ENCODE measurements around the gene TNRC18. TPM values are rescaled to one million over a fixed set of nuclear protein-coding genes. Genes with fewer than 3 reads are reported as not detected.

Gene TNRC18
- polyA plus RNA-seq, 1 of the 3 experiments (the other 2 are of a cell fraction) = 34.4 TPM

- Histone ChIP-seq H3K4me1 (ENCODE audit: control insufficient read depth in 1 of 2, insufficient read depth in 2 of 2, low read depth in 1 of 2, low read length in 1 of 2) (no peaks in the 10 kb centered on the region; a peak in 1 of 4 replicates), H3K36me3 (replicated peaks in 1 of 2; ENCODE audit: control insufficient read depth in 1 of 2, insufficient read depth in 2 of 2, low read length in 1 of 2) (no peaks in the 10 kb centered on the region), H3K4me3 (ENCODE audit: low read depth in 2 of 2, low read length in 1 of 2) (no peak overlapping the region), H3K9ac (no peak overlapping the region), H3K79me2 (ENCODE audit: insufficient read depth) (no peaks in the 10 kb centered on the region), H4K20me1 (ENCODE audit: insufficient read depth) (no peaks in the 10 kb centered on the region), H2AFZ (ENCODE audit: low read depth) (no peak overlapping the region), H3K27me3 (ENCODE audit: insufficient read depth) (no peaks in the 10 kb centered on the region), H3K27ac (ENCODE audit: low read depth in 2 of 2, low read length in 1 of 2) (no peak overlapping the region), H3F3A (replicated peaks; ENCODE audit: insufficient read depth) (no peaks in the 10 kb centered on the region), H3K9me3 (no peaks in the 10 kb centered on the region), H3K4me2 (no peak overlapping the region), H3K9me2 (no peaks in the 10 kb centered on the region)
- no peak for TF ChIP-seq SIN3A (IDR thresholded peaks at IDR 0.05; ENCODE audit: borderline replicate concordance, low read depth, low read length)
- TF ChIP-seq MAX (IDR thresholded peaks at IDR 0.05; ENCODE audit: low read depth) = no peak
- TF ChIP-seq PBX3 (IDR thresholded peaks at IDR 0.05) = no peak
- TF ChIP-seq FOSL2 (IDR thresholded peaks at IDR 0.05; ENCODE audit: borderline replicate concordance, low read depth) = no peak
- no peak for TF ChIP-seq TAF1 (IDR thresholded peaks at IDR 0.05; ENCODE audit: borderline replicate concordance, low read depth, low read length)
- TF ChIP-seq TEAD4 (IDR thresholded peaks at IDR 0.05; ENCODE audit: borderline replicate concordance, insufficient read depth) = no peak
- no peak for TF ChIP-seq MEF2A (IDR thresholded peaks at IDR 0.05; ENCODE audit: borderline replicate concordance, low read depth)
- no peak for TF ChIP-seq USF1 (IDR thresholded peaks at IDR 0.05; ENCODE audit: borderline replicate concordance, low read depth)
- TF ChIP-seq YY1 (IDR thresholded peaks at IDR 0.05; ENCODE audit: low read depth) = no peak
- TF ChIP-seq FOXJ3 (CRISPR knock-in tag; IDR thresholded peaks at IDR 0.05) = no peak
- no peak for TF ChIP-seq NFIC (IDR thresholded peaks at IDR 0.05; ENCODE audit: borderline replicate concordance)
- TF ChIP-seq FOXM1 (IDR thresholded peaks at IDR 0.05; ENCODE audit: low read depth) = no peak
- TF ChIP-seq EP300 (IDR thresholded peaks at IDR 0.05; ENCODE audit: borderline replicate concordance in 1 of 2, low read depth in 1 of 2, low read length in 1 of 2) = no peak
- TF ChIP-seq POLR2AphosphoS5 (IDR thresholded peaks at IDR 0.05; ENCODE audit: low read depth, low read length) = no peak
- CTCF ChIA-PET = interaction anchor here (0.6 to 2.3 kb wide), 3 partner anchors 9 to 39 kb away, joined by 3 to 9 read pairs (median 4); no protein-coding TSS in a partner anchor
- 94% methylated on average over 28 of the region's 32 CpGs for WGBS (ENCODE audit: low lambda C conversion rate)
- DNase-seq = no peak
- POLR2A ChIA-PET = no interaction called here
Observed at GRCh38 chr7:5469375-5470166, 45.9 kb upstream of the TNRC18 start.

- Histone ChIP-seq H3K27me3 (ENCODE audit: insufficient read depth) (no peaks in the 10 kb centered on the region), H3K9me2 (no peaks in the 10 kb centered on the region), H3K4me1 (ENCODE audit: control insufficient read depth in 1 of 2, insufficient read depth in 2 of 2, low read depth in 1 of 2, low read length in 1 of 2) (no peaks in the 10 kb centered on the region; a peak in 1 of 4 replicates), H3K27ac (ENCODE audit: low read depth in 2 of 2, low read length in 1 of 2) (no peak overlapping the region), H3K4me2 (no peak overlapping the region), H3K36me3 (replicated peaks in 1 of 2; ENCODE audit: control insufficient read depth in 1 of 2, insufficient read depth in 2 of 2, low read length in 1 of 2) (no peaks in the 10 kb centered on the region), H2AFZ (ENCODE audit: low read depth) (no peak overlapping the region), H3K4me3 (ENCODE audit: low read depth in 2 of 2, low read length in 1 of 2) (no peak overlapping the region), H4K20me1 (ENCODE audit: insufficient read depth) (no peaks in the 10 kb centered on the region), H3K9ac (no peak overlapping the region), H3K9me3 (no peaks in the 10 kb centered on the region), H3F3A (replicated peaks; ENCODE audit: insufficient read depth) (no peaks in the 10 kb centered on the region), H3K79me2 (ENCODE audit: insufficient read depth) (no peaks in the 10 kb centered on the region)
- CTCF ChIA-PET = interaction anchor here (0.9 to 1.0 kb wide), 2 partner anchors 16 to 27 kb away, joined by 3 to 4 read pairs; no protein-coding TSS in a partner anchor
- DNase-seq = no peak
- WGBS (ENCODE audit: low lambda C conversion rate) = 85% methylated on average over 9 of the region's 9 CpGs
- POLR2A ChIA-PET = no interaction called here
- TF ChIP-seq RFX5 (IDR thresholded peaks at IDR 0.05; ENCODE audit: low read length) (no peak), FOXJ3 (CRISPR knock-in tag; IDR thresholded peaks at IDR 0.05) (no peak), JUND (IDR thresholded peaks at IDR 0.05) (no peak), TCF12 (IDR thresholded peaks at IDR 0.05) (no peak), TEAD4 (IDR thresholded peaks at IDR 0.05; ENCODE audit: borderline replicate concordance, insufficient read depth) (no peak), MAX (IDR thresholded peaks at IDR 0.05; ENCODE audit: low read depth) (no peak), CTCF (IDR thresholded peaks at IDR 0.05) (no peak), PBX3 (IDR thresholded peaks at IDR 0.05) (no peak), RCOR1 (IDR thresholded peaks at IDR 0.05; ENCODE audit: low read length) (no peak), TAF1 (IDR thresholded peaks at IDR 0.05; ENCODE audit: borderline replicate concordance, low read depth, low read length) (no peak), GABPA (IDR thresholded peaks at IDR 0.05; ENCODE audit: low read depth) (no peak), NFIC (IDR thresholded peaks at IDR 0.05; ENCODE audit: borderline replicate concordance) (no peak)
Observed at GRCh38 chr7:5467645-5468044, 44.0 kb upstream of the TNRC18 start.

Data from SK-N-SH (cell line).